Dendritic cell treated with granulocyte-macrophage colony-stimulating factor and Interleukin-4, amounts not matched to agents 40 ng/mL and 50 ng/mL, for 4 days (primary cell): Measurements from ENCODE around the gene LCE1B.

ENCODE experiments used
- H3K27ac Mint-ChIP-seq: one replicate; pipeline ENCODE4 v1.8.0; 2022; ENCODE audit warnings: mild to moderate bottlenecking, mixed read lengths
- H3K27me3 Mint-ChIP-seq: one replicate; pipeline ENCODE4 v1.8.0; 2022; ENCODE audit warnings: mild to moderate bottlenecking, mixed read lengths
- H3K36me3 Mint-ChIP-seq: one replicate; pipeline ENCODE4 v1.8.0; 2022; ENCODE audit warnings: low read depth, mixed read lengths
- H3K4me1 Mint-ChIP-seq: one replicate; pipeline ENCODE4 v1.8.0; 2022; ENCODE audit warnings: low read depth, mixed read lengths
- H3K4me3 Mint-ChIP-seq: one replicate; pipeline ENCODE4 v1.8.0; 2022; ENCODE audit warnings: mild to moderate bottlenecking, moderate library complexity, mixed read lengths
- H3K9me3 Mint-ChIP-seq: one replicate; pipeline ENCODE4 v1.8.0; 2022; ENCODE audit warnings: mixed read lengths
- intact Hi-C: fragments of 100-400 bp; cut with micrococcal nuclease; formaldehyde crosslinking; loops from one replicate; pipeline ENCODE4 v1.15.0; 2022

Gene LCE1B, protein sequence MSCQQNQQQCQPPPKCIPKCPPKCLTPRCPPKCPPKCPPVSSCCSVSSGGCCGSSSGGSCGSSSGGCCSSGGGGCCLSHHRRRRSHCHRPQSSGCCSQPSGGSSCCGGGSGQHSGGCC

DNA sequence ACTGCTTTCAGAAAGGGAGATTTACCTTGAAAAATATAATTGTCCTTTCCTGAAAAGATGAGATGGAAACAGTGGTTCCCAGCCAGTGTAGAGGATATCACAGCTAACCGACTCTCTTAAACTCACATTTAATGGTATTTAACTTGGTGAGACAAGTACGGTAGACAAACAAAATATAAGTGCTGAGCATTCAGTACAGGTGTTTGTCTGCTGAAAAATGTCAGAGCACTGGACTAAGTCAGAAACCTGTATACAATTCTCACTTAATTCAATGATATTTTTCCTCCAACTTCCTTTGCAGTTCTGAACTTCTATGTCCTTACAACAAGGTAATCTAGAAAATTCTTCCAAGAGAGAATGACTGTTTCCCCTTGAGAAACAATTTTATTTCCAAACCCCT is at the start of gene LCE1B:
TSS of gene LCE1B (plus strand) at position 301 of the 400 bp plus-strand sequence. CDS start 476 bp downstream, outside the sequence.
- H3K36me3 Mint-ChIP-seq: no peaks in the 10 kb centered on the region
- intact Hi-C loops: no loop called here
- peaks cover 8% of the 10 kb centered on the region for H3K27me3 Mint-ChIP-seq

DNA sequence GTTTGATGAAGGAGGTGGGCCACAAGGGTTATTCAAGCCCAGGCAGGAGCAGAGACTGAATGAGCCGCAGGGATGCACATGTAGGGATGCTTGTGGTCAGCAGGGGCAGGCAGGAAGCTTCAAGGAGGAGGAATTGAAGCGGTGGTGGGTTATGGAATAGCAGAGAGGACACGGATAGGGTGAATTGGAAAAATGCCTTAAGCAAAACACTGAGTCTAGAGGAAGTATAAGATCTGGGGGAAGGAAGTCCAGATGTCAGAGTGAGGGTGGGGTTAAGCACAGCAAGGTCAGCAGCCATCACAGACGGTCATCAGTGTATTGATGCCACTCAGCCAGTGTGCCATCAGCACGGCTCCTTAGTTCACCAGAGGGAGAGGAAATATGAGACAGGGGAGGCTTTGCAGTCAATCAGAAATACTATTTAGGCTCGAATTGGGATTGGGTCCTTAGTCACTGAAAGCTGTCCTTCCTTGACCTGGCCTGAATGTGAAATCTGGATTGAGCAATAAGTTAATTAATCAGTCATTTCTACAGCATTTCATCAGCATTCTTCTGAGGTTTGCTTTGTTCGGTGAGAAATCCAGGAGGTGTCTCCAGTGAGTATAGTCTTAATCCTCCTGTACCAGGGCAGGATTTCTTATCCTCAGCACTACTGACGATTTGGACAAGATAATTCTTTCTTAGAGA is 42.8 kb upstream of the LCE1B start:
- intact Hi-C loops: no loop called here
- H3K27ac Mint-ChIP-seq: no peak overlapping the region
- no peak overlapping the region for H3K4me3 Mint-ChIP-seq

More for the DNA sequence above, at the start of gene LCE1B:
- Mint-ChIP-seq H3K9me3 (no peaks in the 10 kb centered on the region), H3K4me3 (no peak within 1 kb of the TSS), H3K4me1 (no peaks in the 10 kb centered on the region), H3K27ac (no peak within 1 kb of the TSS)

DNA sequence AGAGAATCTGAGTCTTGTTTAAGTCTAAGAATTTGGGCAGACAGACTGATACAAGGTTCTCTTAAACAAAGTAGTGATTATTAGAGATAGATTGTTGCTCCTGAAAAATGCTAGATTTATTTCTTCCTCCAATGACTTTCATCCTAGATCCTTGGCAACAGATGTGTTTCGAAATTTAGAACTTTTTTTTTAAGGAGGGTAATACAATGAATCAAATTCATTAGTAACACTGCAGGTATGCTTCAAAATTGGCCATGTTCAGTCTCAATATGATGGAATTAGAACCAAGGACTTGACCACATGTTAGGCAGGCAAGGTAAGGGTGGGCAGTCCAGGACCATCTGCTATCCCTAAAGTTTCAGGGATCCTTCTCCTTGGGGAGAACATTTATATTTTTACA is 41.4 kb upstream of the LCE1B start:
- intact Hi-C loops: no loop called here
- H3K27me3 Mint-ChIP-seq: peaks cover 6% of the 10 kb centered on the region
- no peak overlapping the region for H3K27ac Mint-ChIP-seq
- H3K4me1 Mint-ChIP-seq: no peaks in the 10 kb centered on the region
- H3K4me3 Mint-ChIP-seq: no peak overlapping the region
- no peaks in the 10 kb centered on the region for H3K9me3 Mint-ChIP-seq
- H3K36me3 Mint-ChIP-seq: no peaks in the 10 kb centered on the region

More for the DNA sequence above, 42.8 kb upstream of the LCE1B start:
- Mint-ChIP-seq H3K9me3 (no peaks in the 10 kb centered on the region), H3K27me3 (peaks cover 3% of the 10 kb centered on the region), H3K36me3 (no peaks in the 10 kb centered on the region), H3K4me1 (no peaks in the 10 kb centered on the region)

DNA sequence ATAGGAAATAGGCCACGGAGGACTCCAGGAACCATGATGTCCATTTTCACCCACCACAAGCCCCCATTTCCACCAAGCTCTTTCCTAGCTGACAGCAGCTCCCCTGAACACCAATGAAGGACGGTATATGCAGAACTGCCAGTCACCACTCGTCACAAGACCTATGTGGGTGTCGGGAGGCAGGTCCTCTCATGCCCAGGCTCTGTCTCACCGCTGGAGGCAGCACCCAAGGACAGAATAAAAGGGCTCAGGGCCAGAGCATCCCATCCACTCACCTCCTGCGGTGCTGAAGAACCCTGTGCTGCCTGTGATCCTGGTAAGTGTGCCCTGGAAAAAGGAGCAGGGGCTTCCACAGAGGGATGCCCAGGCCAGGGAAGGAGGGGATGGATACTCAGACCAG is 36.9 kb upstream of the LCE1B start, which contains the start of gene LCE1F:
TSS of gene LCE1F (plus strand) at position 266 of the 400 bp plus-strand sequence. CDS start 1,232 bp downstream, outside the sequence.
- H3K36me3 Mint-ChIP-seq: no peaks in the 10 kb centered on the region
- H3K9me3 Mint-ChIP-seq: no peaks in the 10 kb centered on the region
- H3K4me1 Mint-ChIP-seq: no peaks in the 10 kb centered on the region
- no peak within 1 kb of the TSS for H3K4me3 Mint-ChIP-seq
- H3K27ac Mint-ChIP-seq: no peak within 1 kb of the TSS
- intact Hi-C loops: no loop called here
- H3K27me3 Mint-ChIP-seq: peaks cover 8% of the 10 kb centered on the region

DNA sequence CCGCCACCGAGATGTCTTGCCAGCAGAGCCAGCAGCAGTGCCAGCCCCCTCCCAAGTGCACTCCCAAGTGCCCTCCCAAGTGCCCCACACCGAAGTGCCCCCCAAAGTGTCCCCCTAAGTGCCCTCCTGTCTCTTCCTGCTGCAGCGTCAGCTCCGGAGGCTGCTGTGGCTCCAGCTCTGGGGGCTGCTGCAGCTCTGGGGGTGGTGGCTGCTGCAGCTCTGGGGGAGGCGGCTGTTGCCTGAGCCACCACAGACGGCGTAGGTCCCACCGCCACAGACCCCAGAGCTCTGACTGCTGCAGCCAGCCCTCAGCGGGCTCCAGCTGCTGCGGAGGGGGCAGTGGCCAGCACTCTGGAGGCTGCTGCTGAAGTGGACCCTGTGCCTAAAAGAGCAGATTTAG is 35.4 kb upstream of the LCE1B start:
- Mint-ChIP-seq H3K4me1 (no peaks in the 10 kb centered on the region), H3K36me3 (no peaks in the 10 kb centered on the region), H3K27me3 (peaks cover 6% of the 10 kb centered on the region), H3K27ac (no peak overlapping the region), H3K9me3 (no peaks in the 10 kb centered on the region), H3K4me3 (no peak overlapping the region)
- intact Hi-C loops: no loop called here

DNA sequence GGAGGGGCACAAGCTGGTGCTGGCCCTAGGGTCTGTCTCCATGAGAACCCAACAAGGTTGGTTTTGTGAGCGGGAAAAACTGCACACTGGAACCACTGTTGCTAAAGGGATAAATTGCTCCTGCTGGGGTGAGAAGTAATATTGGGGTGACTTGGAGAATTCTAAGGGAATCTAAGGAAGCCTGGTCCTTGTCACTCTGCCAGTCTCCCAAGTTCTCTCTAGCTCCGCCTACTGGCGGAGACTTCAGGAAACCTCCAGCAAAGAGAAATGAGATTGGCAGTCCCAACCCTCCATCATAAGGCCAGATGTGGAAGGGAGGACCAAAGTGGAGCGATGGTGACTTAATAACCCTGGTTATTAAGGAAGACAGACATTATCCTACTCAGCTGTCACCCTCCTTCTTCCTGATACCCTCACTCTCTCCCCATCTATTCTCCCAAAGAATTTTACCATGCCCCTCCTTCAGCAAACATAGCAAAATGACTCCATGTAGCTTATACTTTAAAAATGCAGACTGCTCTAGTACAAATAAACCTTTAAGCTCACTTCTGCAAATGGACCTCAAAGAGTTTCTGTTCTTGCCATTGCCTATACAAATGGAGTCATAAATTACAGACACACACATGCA is 34.1 kb upstream of the LCE1B start:
- Mint-ChIP-seq H3K27me3 (peaks cover 6% of the 10 kb centered on the region), H3K27ac (no peak overlapping the region), H3K36me3 (no peaks in the 10 kb centered on the region), H3K4me3 (no peak overlapping the region), H3K9me3 (no peaks in the 10 kb centered on the region), H3K4me1 (no peaks in the 10 kb centered on the region)
- intact Hi-C loops: no loop called here

DNA sequence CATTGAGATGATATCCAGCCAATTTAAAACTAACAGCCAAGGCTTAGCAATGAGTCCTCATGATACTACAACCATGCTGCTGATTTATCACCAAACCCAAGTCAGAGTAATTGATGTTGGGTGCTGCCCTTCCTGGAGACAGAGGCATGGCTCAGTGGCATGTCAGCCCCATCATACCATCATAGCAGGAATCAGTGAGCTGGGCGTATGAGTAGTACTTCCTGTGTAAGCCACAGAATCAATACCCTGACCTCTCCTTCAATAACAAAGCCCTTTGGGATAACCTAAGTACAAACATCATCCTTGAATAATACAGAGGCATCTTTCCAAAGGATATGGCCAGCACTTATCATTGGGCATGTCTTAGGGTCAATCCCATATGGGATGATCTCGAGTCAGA is 28.7 kb upstream of the LCE1B start:
- H3K27me3 Mint-ChIP-seq: peaks cover 21% of the 10 kb centered on the region
- H3K9me3 Mint-ChIP-seq: no peaks in the 10 kb centered on the region
- H3K4me3 Mint-ChIP-seq: no peak overlapping the region
- intact Hi-C loops: no loop called here
- H3K36me3 Mint-ChIP-seq: no peaks in the 10 kb centered on the region
- no peaks in the 10 kb centered on the region for H3K4me1 Mint-ChIP-seq
- H3K27ac Mint-ChIP-seq: no peak overlapping the region

DNA sequence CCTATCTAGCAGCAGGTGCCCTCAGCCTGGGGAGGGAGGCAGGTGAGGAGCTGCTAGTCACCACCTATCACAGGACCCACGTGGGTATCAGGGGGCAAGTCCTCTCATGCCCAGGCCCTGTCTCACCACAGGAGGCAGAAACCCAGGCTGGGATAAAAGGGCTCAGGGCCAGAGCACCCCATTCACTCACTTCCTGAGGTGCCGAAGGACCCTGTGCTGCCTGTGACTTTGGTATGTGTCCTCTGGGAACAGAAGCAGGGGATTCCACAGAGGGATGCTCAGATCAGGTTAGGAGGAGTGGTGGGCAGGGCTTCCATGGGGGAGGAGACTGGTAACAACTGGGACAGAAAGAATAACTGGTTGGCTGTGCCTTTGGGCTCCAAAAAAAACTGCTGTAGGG is 25.7 kb upstream of the LCE1B start, which contains the start of gene LCE1E:
TSS of gene LCE1E (plus strand) at position 181 of the 400 bp plus-strand sequence. CDS start 1,043 bp downstream, outside the sequence.
- H3K27me3 Mint-ChIP-seq: peaks cover 24% of the 10 kb centered on the region
- intact Hi-C loops: no loop called here
- H3K9me3 Mint-ChIP-seq: no peaks in the 10 kb centered on the region
- no peaks in the 10 kb centered on the region for H3K4me1 Mint-ChIP-seq
- no peaks in the 10 kb centered on the region for H3K36me3 Mint-ChIP-seq
- no peak within 1 kb of the TSS for H3K4me3 Mint-ChIP-seq
- no peak within 1 kb of the TSS for H3K27ac Mint-ChIP-seq

DNA sequence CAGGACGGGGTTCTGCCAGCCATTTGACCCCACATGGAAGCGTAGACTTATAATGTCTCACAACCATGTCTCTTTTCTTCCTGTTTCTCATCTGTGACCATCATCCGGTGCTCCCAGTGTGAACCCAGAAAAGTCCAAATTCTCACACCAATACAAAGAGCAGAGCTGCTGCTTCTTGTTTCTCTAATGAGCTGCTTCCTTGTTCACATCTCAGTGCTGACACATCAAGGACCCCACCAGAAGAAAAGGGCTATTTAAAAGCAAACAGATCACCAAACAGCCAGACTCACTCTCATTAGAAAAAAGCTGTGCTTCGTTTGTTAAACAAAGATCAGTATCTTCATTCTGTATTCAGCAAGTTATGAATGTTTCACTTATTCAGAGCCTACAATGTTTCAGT is 16.1 kb upstream of the LCE1B start:
- no peaks in the 10 kb centered on the region for H3K9me3 Mint-ChIP-seq
- H3K36me3 Mint-ChIP-seq: no peaks in the 10 kb centered on the region
- no peak overlapping the region for H3K4me3 Mint-ChIP-seq
- intact Hi-C loops: no loop called here
- peaks cover 8% of the 10 kb centered on the region for H3K27me3 Mint-ChIP-seq
- H3K27ac Mint-ChIP-seq: no peak overlapping the region
- H3K4me1 Mint-ChIP-seq: no peaks in the 10 kb centered on the region

DNA sequence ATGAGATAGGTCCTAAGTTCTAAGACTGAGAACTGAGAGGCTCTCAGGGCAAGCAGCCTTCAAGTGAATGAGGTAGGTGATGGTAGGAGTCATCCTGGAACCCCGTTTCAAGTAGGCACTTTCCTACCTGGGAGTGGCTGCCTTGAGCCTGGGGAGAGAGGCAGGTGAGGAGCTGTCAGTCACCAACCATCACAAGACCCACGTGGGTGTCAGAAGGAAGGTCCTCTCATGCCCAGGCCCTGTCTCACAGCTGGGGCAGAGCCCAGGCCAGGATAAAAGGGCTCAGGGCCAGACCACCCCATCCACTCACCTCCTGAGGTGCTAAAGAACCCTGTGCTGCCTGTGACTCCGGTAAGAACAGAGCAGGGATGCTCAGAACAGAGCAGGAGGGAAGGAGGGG is 15.3 kb upstream of the LCE1B start, which contains the start of gene LCE1D:
TSS of gene LCE1D (plus strand) at position 301 of the 400 bp plus-strand sequence. CDS start 1,074 bp downstream, outside the sequence.
- Mint-ChIP-seq H3K4me1 (no peaks in the 10 kb centered on the region), H3K27me3 (peaks cover 8% of the 10 kb centered on the region), H3K4me3 (no peak within 1 kb of the TSS), H3K9me3 (no peaks in the 10 kb centered on the region), H3K27ac (no peak within 1 kb of the TSS), H3K36me3 (no peaks in the 10 kb centered on the region)
- intact Hi-C loops: no loop called here

DNA sequence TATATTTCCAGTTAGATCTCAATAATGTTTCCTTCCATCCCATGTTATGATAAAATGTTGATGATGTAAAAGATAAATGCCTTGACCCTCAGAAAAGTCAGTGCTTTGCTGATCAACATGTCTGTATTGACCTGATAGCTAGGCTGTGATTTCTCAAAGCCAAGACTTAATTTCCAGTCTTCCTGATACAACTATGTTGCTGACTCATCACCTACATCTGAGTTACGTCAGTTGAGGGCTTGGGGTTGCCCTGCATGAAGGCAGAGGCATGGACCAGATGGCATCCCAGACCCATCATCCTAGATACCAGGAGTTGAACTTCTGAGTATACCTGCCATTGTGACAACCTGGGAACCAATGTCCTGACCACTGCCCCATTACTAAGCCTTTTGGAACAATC is 10.4 kb upstream of the LCE1B start:
- Mint-ChIP-seq H3K36me3 (no peaks in the 10 kb centered on the region), H3K4me1 (no peaks in the 10 kb centered on the region), H3K27me3 (peaks cover 13% of the 10 kb centered on the region), H3K27ac (no peak overlapping the region), H3K9me3 (no peaks in the 10 kb centered on the region), H3K4me3 (no peak overlapping the region)
- intact Hi-C loops: no loop called here

DNA sequence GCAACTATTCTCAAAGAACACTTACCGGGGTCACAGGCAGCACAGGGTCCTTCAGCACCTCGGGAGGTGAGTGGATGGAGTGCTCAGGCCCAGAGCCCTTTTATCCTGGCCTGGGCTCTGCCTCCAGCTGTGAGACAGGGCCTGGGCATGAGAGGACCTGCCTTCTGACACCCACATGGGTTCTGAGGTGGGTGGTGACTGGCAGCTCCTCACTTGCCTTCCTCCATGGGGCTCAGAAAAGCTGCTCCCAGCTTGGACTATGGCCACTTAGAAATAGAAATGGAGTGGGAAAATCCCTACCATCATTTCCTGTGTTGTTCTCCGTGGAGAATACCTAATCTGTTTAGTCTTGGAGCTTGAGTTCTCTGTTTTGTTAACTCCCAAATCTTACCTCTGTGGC is 5.2 kb upstream of the LCE1B start, which contains the start of gene LCE1C:
TSS of gene LCE1C (minus strand) at position 76 of the 400 bp plus-strand sequence. CDS start 1,173 bp downstream, outside the sequence.
- Mint-ChIP-seq H3K4me3 (no peak within 1 kb of the TSS), H3K36me3 (no peaks in the 10 kb centered on the region), H3K4me1 (no peaks in the 10 kb centered on the region), H3K27ac (no peak within 1 kb of the TSS), H3K27me3 (peaks cover 8% of the 10 kb centered on the region), H3K9me3 (no peaks in the 10 kb centered on the region)
- intact Hi-C loops: no loop called here

DNA sequence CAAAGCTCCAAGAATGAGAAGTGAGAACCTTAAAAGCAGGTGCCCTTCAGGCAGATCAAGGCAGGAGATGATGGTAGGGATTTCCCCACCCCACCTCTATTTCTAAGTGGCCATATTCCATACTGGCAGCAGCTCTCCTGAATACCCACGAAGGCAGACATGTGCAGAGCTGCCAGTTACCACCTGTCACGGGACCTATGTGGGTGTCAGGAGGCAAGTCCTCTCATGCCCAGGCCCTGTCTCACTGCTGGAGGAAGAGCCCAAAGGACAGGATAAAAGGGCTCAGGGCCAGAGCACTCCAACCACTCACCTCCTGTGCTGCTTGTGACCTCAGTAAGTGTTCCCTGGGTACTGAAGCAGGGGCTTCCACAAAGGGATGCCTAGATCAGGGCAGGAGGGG is 721 bp upstream of the LCE1B start:
- Mint-ChIP-seq H3K9me3 (no peaks in the 10 kb centered on the region), H3K36me3 (no peaks in the 10 kb centered on the region), H3K27ac (no peak overlapping the region), H3K4me1 (no peaks in the 10 kb centered on the region), H3K27me3 (peaks cover 10% of the 10 kb centered on the region), H3K4me3 (no peak overlapping the region)
- intact Hi-C loops: no loop called here

DNA sequence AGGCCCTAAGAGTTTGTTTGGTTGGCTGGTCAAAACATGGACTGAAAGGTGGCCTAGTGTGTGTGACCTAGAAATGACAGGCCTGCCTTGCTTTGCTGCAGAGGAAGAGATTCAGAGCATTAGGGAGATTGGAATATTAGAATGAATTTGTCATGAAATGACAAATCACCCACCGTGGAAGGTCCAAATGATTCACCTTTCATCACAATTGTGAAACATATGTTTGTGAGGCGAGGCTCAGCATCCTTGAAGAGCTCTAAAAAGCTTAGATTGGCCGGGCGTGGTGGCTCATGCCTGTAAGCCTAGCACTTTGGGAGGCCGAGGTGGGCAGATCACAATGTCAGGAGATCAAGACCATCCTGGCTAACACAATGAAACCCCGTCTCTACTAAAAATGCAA is 5.5 kb downstream of the LCE1B start:
- Mint-ChIP-seq H3K27me3 (peaks cover 7% of the 10 kb centered on the region), H3K36me3 (no peaks in the 10 kb centered on the region), H3K4me1 (peaks cover 16% of the 10 kb centered on the region), H3K27ac (no peak overlapping the region), H3K4me3 (no peak overlapping the region), H3K9me3 (no peaks in the 10 kb centered on the region)
- intact Hi-C loops: no loop called here
